Nephron (organoid): ENCODE measurements around the gene RNF224.

ENCODE experiments used
- H3K27ac Mint-ChIP-seq, 3 experiments: 2 replicates each; pipeline ENCODE4 v1.8.0; 2020; ENCODE audit warnings: mixed read lengths in 3 of 3, mild to moderate bottlenecking in 2 of 3, moderate library complexity in 1 of 3
- H3K27me3 Mint-ChIP-seq: 2 replicates; pipeline ENCODE4 v1.8.0; 2021; ENCODE audit warnings: low read depth, mild to moderate bottlenecking, moderate library complexity, mixed read lengths
- H3K36me3 Mint-ChIP-seq: 2 replicates; pipeline ENCODE4 v1.8.0; 2020; ENCODE audit warnings: low read depth, mixed read lengths
- H3K4me1 Mint-ChIP-seq: 2 replicates; pipeline ENCODE4 v1.8.0; 2020; ENCODE audit warnings: mixed read lengths
- H3K4me3 Mint-ChIP-seq, 3 experiments: 2 replicates each; pipeline ENCODE4 v1.8.0; 2020; ENCODE audit warnings: mild to moderate bottlenecking in 3 of 3, mixed read lengths in 3 of 3, moderate library complexity in 2 of 3
- H3K9me3 Mint-ChIP-seq: 2 replicates; pipeline ENCODE4 v1.8.0; 2020; ENCODE audit warnings: mixed read lengths
- CTCF ChIP-seq, 3 experiments: fragments of 200-600 bp; sonication (generic); IDR thresholded peaks; one replicate each; pipeline ENCODE4 v1.5.0; 2021; ENCODE audit warnings: antibody characterized with exemption in 3 of 3; ENCODE audit not compliant: unreplicated experiment in 3 of 3

The RNF224 gene

GRCh38 chr9:137270929-137271695 lies 43.8 kb downstream of the RNF224 start:
- Mint-ChIP-seq H3K27me3 (no peaks in the 10 kb centered on the region), H3K4me1 (peaks cover 14% of the 10 kb centered on the region), H3K4me3 (no peak overlapping the region), H3K36me3 (peaks cover 23% of the 10 kb centered on the region), H3K27ac (no peak overlapping the region), H3K9me3 (no peaks in the 10 kb centered on the region)
- TF ChIP-seq CTCF (IDR thresholded peaks at IDR 0.05; ENCODE audit: unreplicated experiment in 3 of 3), result no peak

DNA sequence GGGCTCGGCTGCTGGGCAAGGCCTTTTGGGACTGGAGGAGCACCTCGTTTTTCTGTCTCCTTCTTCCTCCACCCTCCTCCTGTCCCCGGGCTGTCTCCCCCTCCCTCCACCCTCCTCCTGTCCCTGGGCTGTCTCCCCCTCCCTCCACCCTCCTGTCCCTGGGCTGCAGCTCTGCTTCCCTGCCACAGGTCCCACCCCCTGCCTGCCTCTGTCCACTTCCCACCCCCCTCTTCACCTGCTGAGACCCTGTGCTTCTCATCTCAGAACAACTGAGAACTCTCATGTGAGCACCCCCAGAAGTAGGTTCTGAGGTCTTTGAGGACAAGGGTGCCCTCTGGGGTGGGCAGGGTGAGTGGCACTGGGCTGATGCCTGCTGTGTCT lies 44.4 kb downstream of the RNF224 start:
- Mint-ChIP-seq H3K36me3 (peaks cover 23% of the 10 kb centered on the region), H3K4me3 (no peak overlapping the region), H3K9me3 (no peaks in the 10 kb centered on the region), H3K4me1 (peaks cover 15% of the 10 kb centered on the region), H3K27ac (no peak overlapping the region), H3K27me3 (no peaks in the 10 kb centered on the region)
- TF ChIP-seq CTCF (IDR thresholded peaks at IDR 0.05; ENCODE audit: unreplicated experiment in 3 of 3), result no peak

- no peak for TF ChIP-seq CTCF (IDR thresholded peaks at IDR 0.05; ENCODE audit: unreplicated experiment in 3 of 3)
- Mint-ChIP-seq H3K36me3 (peaks cover 22% of the 10 kb centered on the region), H3K9me3 (no peaks in the 10 kb centered on the region), H3K4me3 (no peak overlapping the region), H3K27me3 (no peaks in the 10 kb centered on the region), H3K4me1 (peaks cover 21% of the 10 kb centered on the region), H3K27ac (no peak overlapping the region)
Observed at GRCh38 chr9:137272241-137273094, 45.2 kb downstream of the RNF224 start.

DNA sequence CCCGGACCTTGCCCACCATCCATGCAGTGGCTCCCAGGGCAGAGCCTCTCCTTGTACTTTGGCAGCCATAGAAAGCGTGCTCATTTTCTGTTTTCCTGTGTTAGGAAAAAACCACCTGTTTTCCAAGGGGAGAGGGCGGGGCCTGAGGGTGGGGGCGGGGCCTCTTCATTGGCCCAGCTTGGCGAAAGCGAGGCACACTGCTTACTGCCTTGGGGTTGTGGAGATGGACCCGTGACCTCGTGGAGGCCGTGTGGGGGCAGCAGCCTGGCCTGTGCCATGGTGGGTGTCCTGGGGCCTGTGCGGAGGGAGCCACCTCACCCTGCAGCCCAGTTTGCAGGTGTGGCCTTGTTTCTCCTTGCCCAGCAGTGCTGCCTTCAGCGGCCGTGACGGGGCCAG lies 45.8 kb downstream of the RNF224 start:
- no peak overlapping the region for H3K4me3 Mint-ChIP-seq
- H3K27me3 Mint-ChIP-seq, result no peaks in the 10 kb centered on the region
- TF ChIP-seq CTCF (IDR thresholded peaks at IDR 0.05; ENCODE audit: unreplicated experiment in 3 of 3), result no peak
- no peaks in the 10 kb centered on the region for H3K9me3 Mint-ChIP-seq
- no peak overlapping the region for H3K27ac Mint-ChIP-seq
- peaks cover 21% of the 10 kb centered on the region for H3K4me1 Mint-ChIP-seq
- H3K36me3 Mint-ChIP-seq, result peaks cover 19% of the 10 kb centered on the region

- no peak overlapping the region for H3K27ac Mint-ChIP-seq
- H3K9me3 Mint-ChIP-seq, result no peaks in the 10 kb centered on the region
- peaks cover 15% of the 10 kb centered on the region for H3K36me3 Mint-ChIP-seq
- H3K4me3 Mint-ChIP-seq, result no peak overlapping the region
- peaks cover 21% of the 10 kb centered on the region for H3K4me1 Mint-ChIP-seq
- no peak for TF ChIP-seq CTCF (IDR thresholded peaks at IDR 0.05; ENCODE audit: unreplicated experiment in 3 of 3)
- no peaks in the 10 kb centered on the region for H3K27me3 Mint-ChIP-seq
Observed at GRCh38 chr9:137273611-137274320, 46.5 kb downstream of the RNF224 start.
